Measurements from ENCODE around the gene SELENOF. TPM values are rescaled to one million over a fixed set of nuclear protein-coding genes. Genes with fewer than 3 reads are reported as not detected.
"Not testable (repeated sequence)": the region's sequence is repeated elsewhere in the genome, so short reads cannot be mapped to it uniquely, and the experiment has no call there.

The SELENOF gene
- total RNA-seq, 1 experiment from 2014 or later: 233 TPM

GRCh38 chr1:86825319-86825718 lies 88.6 kb downstream of the SELENOF start:
- in situ Hi-C loops (cut with HindIII; ENCODE audit: low sequenced_read_pairs): no loop called here
- DNase-seq (ENCODE audit: low spot score): no peak

- no peak for DNase-seq (ENCODE audit: low spot score)
- in situ Hi-C loops (cut with HindIII; ENCODE audit: low sequenced_read_pairs): no loop called here
Measured at GRCh38 chr1:86823821-86824500, 90.0 kb downstream of the SELENOF start.

GRCh38 chr1:86823386-86823785 lies 90.5 kb downstream of the SELENOF start:
- DNase-seq (ENCODE audit: low spot score): no peak
- in situ Hi-C loops (cut with HindIII; ENCODE audit: low sequenced_read_pairs): no loop called here

DNA sequence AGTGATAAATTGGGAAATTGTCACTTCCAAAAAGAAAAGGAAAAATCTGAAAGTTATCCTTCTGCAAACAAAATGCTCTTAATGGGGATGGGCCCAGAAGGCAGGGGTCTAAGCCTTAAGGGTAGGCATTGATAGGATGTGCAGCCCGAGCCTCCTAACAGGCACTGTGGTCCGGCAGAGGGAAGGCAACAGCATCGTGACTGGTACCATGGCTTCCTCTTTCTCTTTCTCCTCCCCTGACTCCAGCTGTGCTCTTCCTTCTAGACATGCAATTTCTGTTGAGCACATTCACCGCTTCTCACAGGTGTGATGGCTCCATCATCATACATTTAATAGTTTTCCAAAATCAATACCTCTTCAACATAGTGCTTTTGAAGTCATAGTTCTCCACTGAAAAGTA lies 91.5 kb downstream of the SELENOF start:
- in situ Hi-C loops (cut with HindIII; ENCODE audit: low sequenced_read_pairs): no loop called here

GRCh38 chr1:86821956-86822355 lies 92.0 kb downstream of the SELENOF start:
- in situ Hi-C loops (cut with HindIII; ENCODE audit: low sequenced_read_pairs): no loop called here
- DNase-seq (ENCODE audit: low spot score): no peak

More for the DNA sequence above, 91.5 kb downstream of the SELENOF start:
- no peak for DNase-seq (ENCODE audit: low spot score)

DNA sequence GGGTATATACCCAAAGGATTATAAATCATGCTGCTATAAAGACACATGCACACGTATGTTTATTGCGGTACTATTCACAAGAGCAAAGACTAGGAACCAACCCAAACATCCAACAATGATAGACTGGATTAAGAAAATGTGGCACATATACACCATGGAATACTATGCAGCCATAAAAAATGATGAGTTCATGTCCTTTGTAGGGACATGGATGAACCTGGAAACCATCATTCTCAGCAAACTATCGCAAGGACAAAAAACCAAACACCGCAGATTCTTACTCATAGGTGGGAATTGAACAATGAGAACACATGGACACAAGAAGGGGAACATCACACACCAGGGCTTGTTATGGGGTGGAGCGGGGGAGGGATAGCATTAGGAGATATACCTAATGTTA lies 94.0 kb downstream of the SELENOF start:
- DNase-seq (ENCODE audit: low spot score); in situ Hi-C loops (cut with HindIII; ENCODE audit: low sequenced_read_pairs): not testable (repeated sequence)

GRCh38 chr1:86817246-86817826 lies 96.6 kb downstream of the SELENOF start:
- in situ Hi-C loops (cut with HindIII; ENCODE audit: low sequenced_read_pairs); DNase-seq (ENCODE audit: low spot score): not testable (repeated sequence)

GRCh38 chr1:86814118-86814517 lies 99.8 kb downstream of the SELENOF start:
- in situ Hi-C loops (cut with HindIII; ENCODE audit: low sequenced_read_pairs); DNase-seq (ENCODE audit: low spot score): not testable (repeated sequence)

Other genes with a start within 250 kb of the SELENOF start
- gene SH3GLB1, start 209.6 kb downstream of the SELENOF start, total RNA-seq (2014; rRNA removed; shearing (Covaris generic)): 8.7 and 21.7 TPM in 2 replicates
- 16.9 and 29.9 TPM in 2 replicates for gene HS2ST1, start 509 bp upstream of the SELENOF start, total RNA-seq (2014; rRNA removed; shearing (Covaris generic))

Measured in G401 (cell line).